Spinal cord (tissue), 10 donors: ENCODE data around the gene ST3GAL3. TPM values are rescaled to one million over a fixed set of nuclear protein-coding genes. Genes with fewer than 3 reads are reported as not detected.
A peak's percentile ranks its signal among the peaks of the same experiment; 100 is the strongest.

Source experiments
- DNase-seq, 6 donors: peaks; one replicate each; pipeline versions ENCODE4 v3.0.0 to v3.0.0-alpha.2; 2013 to 2015; ENCODE audit warnings: low spot score in 6 of 6, low read depth in 4 of 6
- H3K27ac ChIP-seq: one replicate; pipeline ENCODE4 v1.5.1; 2013; ENCODE audit warnings: low read depth, low read length, control low read depth
- H3K27me3 ChIP-seq: one replicate; pipeline ENCODE4 v1.6.1; 2013; ENCODE audit warnings: low read length; ENCODE audit not compliant: control insufficient read depth, insufficient read depth
- H3K36me3 ChIP-seq: one replicate; pipeline ENCODE4 v1.6.1; 2013; ENCODE audit warnings: low read length; ENCODE audit not compliant: control insufficient read depth, insufficient read depth
- H3K4me1 ChIP-seq: one replicate; pipeline ENCODE4 v1.6.1; 2013; ENCODE audit warnings: low read length; ENCODE audit not compliant: control insufficient read depth, insufficient read depth
- H3K4me3 ChIP-seq: one replicate; pipeline ENCODE4 v1.5.1; 2013; ENCODE audit warnings: low read depth, low read length, control low read depth
- H3K9me3 ChIP-seq: one replicate; pipeline ENCODE4 v1.6.1; 2013; ENCODE audit warnings: low read length; ENCODE audit not compliant: control insufficient read depth, insufficient read depth
- WGBS: methylation state at CpG from one replicate; pipeline ENCODE4 v1.1.5; 2013; ENCODE audit warnings: missing lambda C conversion rate; ENCODE audit not compliant: insufficient coverage; 5-methylcytosine and 5-hydroxymethylcytosine counted together
- polyA plus RNA-seq, 2 donors: library from polyadenylated mRNA; unstranded; fragments of 120-200 nt; gene quantifications; one replicate each; pipeline ENCODE4 v1.2.1, GENCODE V29; 2013; ENCODE audit not compliant: insufficient read length in 2 of 2
- total RNA-seq, 2 donors: library from RNA; depleted of rRNA in 1 of 2; stranded (reverse); fragments of 120-200 nt in 1 of 2; fragments of >200 nt in 1 of 2; gene quantifications; one replicate each; pipeline versions ENCODE4 v1.2.3 to v1.2.4, GENCODE V29; 2013 to 2014
- donor health status: healthy.

The ST3GAL3 gene
- total and polyA plus RNA-seq, 4 donors: 29.6 to 71.0 (median 52.9) TPM

DNA sequence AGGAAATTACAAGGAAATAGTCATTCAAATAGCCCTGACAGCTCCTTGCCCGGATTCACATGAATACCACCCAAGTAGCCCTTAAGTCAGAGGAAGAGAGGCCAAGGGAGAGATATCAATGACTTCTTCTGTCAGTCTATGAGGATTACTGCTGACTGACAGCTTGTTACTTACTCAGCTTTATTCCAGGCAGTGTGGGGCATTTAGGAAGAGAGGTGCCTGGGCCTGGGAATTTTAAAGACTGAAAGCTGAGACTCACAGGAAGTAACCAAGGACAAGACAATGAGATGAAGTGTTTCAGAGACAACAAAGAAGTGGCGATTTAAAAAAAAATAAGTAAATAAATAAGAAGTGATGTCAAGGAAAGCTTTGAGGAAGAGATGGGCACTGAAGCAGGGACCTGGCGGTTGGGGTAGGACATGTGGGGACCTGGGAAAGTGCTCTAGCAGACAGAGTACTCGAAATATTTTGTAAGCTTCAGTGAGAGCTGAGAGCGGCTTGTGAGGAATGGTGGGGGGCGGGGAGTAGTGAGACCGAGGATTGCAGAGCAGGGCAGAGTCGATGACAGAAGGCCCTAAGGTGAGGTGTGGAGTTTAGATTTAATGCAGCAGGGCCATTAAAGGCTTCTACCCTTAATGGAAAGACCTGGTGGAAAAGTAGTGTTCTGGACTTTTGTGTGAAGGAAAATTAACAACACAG lies 58.9 kb downstream of the ST3GAL3 start:
- Histone ChIP-seq H3K27ac (no peak overlapping the region), H3K9me3 (no peaks in the 10 kb centered on the region), H3K36me3 (no peaks in the 10 kb centered on the region), H3K27me3 (no peaks in the 10 kb centered on the region), H3K4me1 (peaks cover 3% of the 10 kb centered on the region), H3K4me3 (no peak overlapping the region)
- WGBS: 31% methylated on average over 7 of the region's 8 CpGs
- DNase-seq: peak in 2 of 6 donors; percentile 10 to 28

DNA sequence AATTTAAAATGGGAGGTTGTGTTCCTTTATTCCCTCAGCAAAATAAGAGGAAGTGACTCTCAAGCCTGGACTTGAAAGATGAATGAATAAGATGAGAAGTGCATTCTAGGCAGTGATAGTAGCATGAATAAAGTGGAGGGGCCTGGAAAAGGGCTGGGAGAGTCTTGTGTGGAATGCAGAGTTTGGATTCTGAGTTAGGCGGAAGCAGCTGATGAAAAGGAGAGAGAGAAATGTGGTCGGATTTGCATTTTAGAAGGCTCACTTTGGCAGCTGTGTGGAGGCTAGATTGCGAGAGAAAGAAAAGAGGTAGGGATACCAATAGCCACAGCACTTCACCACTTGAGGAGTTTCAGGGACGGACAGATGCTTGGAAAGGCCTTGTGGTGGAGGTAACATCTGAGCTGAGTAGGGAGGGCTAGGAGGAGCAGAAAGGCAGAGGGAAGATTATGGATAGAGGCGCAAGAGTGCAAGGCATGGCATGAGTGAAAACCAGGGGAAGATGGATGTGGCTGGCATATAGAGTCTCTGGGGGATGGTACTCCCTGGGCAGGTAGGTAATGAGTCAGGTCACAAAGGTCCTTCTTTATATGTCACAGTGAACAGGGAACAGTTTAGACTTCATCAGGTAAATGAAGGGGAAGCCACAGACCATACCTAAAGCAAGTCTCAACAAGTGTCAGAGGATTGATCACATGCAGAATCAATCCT lies 59.6 kb downstream of the ST3GAL3 start:
- WGBS: 52% methylated on average over 5 of the region's 5 CpGs
- Histone ChIP-seq H3K27ac (no peak overlapping the region), H3K9me3 (no peaks in the 10 kb centered on the region), H3K4me1 (peaks cover 3% of the 10 kb centered on the region), H3K27me3 (no peaks in the 10 kb centered on the region), H3K4me3 (no peak overlapping the region), H3K36me3 (no peaks in the 10 kb centered on the region)
- DNase-seq: peak in 2 of 6 donors; percentile 20 to 43

DNA sequence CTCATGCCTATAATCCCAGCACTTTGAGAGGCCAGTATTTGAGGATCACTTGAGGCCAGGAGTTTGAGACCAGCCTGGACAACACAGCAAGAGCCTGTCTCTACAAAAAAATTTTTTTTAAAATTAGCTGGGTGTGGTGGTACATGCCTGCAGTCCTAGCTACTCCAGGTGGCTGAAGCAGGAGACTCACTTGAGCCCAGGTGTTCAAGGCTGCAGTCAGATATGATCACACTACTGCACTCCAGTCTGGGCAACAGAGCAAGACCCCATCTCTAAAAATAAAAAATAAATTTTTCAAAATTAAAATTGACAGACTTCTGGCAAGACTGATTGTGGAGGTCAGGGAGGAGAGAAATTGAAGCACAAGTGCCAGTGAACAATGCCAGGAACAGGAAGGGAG lies 60.8 kb downstream of the ST3GAL3 start:
- H3K27me3 ChIP-seq: no peaks in the 10 kb centered on the region
- H3K36me3 ChIP-seq: no peaks in the 10 kb centered on the region
- no peak overlapping the region for H3K27ac ChIP-seq
- no peak for DNase-seq
- peaks cover 3% of the 10 kb centered on the region for H3K4me1 ChIP-seq
- H3K4me3 ChIP-seq: no peak overlapping the region
- no peaks in the 10 kb centered on the region for H3K9me3 ChIP-seq

DNA sequence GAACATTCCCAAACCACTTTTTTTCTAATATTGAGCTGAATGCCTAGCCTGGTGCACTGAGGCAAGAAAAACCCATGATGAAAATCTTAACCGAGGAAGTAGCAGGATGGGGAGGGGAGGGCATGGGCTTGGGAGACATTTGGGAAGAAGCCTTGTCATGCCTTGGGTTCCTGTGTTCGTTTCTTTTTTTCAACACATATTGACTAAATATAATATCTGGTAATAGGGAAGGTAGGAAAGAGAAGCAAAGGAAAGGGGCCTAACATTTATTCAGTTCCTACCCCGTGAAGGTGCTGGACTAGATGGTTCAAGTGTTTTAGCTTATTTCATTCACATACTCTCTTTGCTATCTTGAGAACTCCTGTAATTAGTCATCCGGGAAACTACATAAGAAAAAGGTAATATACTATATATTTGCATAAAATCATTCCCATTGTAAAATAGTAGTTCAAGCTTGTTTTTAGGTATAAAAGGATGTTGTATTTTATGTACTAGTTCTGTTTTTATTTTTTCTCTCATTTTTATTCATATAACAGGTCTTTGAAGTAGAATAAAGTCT lies 62.1 kb downstream of the ST3GAL3 start:
- no peak overlapping the region for H3K4me3 ChIP-seq
- no peaks in the 10 kb centered on the region for H3K9me3 ChIP-seq
- H3K4me1 ChIP-seq: peaks cover 3% of the 10 kb centered on the region
- no peak overlapping the region for H3K27ac ChIP-seq
- H3K27me3 ChIP-seq: no peaks in the 10 kb centered on the region
- no CpG with 5 or more reads among the region's 4 CpGs for WGBS
- no peak for DNase-seq
- H3K36me3 ChIP-seq: no peaks in the 10 kb centered on the region

DNA sequence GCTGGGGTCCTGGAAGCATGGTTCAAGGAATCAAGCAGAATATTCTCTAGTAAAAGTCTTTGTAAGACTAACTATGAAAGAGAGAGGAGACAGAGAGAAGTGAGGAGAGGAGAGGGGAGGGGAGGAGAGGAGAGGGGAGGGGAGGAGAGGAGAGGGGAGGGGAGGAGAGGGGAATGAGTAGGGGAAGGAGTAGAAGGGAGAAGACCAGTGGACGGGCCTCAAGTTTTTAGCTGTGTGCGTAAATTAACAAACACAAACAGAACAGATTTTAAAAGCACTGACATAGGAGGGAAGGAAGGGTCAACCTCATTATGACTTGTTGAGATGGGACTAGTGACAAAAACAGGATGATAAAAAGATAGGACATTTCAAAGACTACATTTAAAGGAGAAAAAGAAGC lies 62.8 kb downstream of the ST3GAL3 start:
- no peak for DNase-seq
- no peak overlapping the region for H3K27ac ChIP-seq
- H3K4me3 ChIP-seq: no peak overlapping the region
- H3K36me3 ChIP-seq: no peaks in the 10 kb centered on the region
- WGBS: no CpG with 5 or more reads among the region's 2 CpGs
- no peaks in the 10 kb centered on the region for H3K4me1 ChIP-seq
- no peaks in the 10 kb centered on the region for H3K9me3 ChIP-seq
- H3K27me3 ChIP-seq: no peaks in the 10 kb centered on the region

DNA sequence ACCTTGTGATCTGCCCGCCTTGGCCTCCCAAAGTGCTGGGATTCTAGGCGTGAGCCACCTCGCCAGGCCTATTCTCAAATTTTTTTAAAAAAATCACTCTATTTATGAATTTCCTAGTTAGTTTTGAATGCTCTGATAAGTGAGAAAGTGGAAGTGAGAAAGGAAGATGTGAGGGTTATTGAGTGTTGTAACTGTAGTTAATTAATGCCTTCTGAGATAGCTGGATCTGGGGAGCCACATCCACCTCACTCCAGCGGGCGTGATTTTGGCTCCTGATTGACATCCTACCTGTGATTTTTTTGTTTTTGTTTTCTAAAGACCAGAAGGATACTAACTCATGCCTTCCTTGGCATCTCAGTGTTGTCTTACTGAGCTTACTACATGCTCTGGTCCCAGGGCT lies 65.6 kb downstream of the ST3GAL3 start:
- no peak for DNase-seq
- H3K4me3 ChIP-seq: no peak overlapping the region
- H3K27me3 ChIP-seq: no peaks in the 10 kb centered on the region
- H3K27ac ChIP-seq: no peak overlapping the region
- H3K9me3 ChIP-seq: no peaks in the 10 kb centered on the region
- H3K4me1 ChIP-seq: no peaks in the 10 kb centered on the region
- H3K36me3 ChIP-seq: no peaks in the 10 kb centered on the region
- 100% methylated on average over 1 of the region's 5 CpGs for WGBS

DNA sequence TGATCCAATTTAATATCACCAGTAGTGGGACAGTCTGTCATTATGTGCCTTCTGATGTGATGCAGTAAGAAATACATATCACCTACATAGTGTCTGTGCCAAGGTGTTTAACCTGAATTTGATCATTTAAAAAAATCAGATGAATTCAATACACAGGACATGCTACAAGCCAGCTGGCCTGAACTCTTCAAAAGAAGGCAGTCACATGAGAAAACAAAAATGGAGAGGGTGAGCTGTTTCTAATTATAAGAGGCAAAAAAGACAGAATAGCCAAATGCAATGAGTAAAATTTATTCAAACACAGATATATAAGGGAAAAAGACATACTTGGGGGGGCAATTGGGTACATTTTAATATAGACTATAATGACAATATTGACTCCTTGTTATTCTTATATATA lies 66.5 kb downstream of the ST3GAL3 start:
- no peak overlapping the region for H3K4me3 ChIP-seq
- no peaks in the 10 kb centered on the region for H3K36me3 ChIP-seq
- no peaks in the 10 kb centered on the region for H3K4me1 ChIP-seq
- no peak for DNase-seq
- H3K9me3 ChIP-seq: no peaks in the 10 kb centered on the region
- no peak overlapping the region for H3K27ac ChIP-seq
- H3K27me3 ChIP-seq: no peaks in the 10 kb centered on the region

DNA sequence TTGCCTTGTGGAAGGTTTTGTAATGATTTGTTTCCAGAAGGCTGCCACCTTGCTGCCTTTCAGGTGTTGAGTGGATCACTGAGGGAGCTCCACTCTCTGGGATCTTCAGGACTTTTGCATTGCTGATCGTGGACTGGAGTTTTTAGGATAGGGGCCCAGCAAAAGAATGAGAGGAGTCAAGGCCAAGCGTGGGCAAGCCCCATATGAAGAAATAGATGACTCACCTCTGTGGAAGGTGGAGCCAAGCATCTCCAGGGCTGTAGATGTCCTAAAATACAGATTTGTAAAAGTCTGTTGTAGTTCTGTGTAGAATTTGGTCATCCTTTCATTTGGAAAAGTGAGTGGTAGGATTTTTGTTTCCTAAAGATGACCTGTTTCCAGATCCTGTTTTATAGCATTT lies 67.0 kb downstream of the ST3GAL3 start:
- Histone ChIP-seq H3K4me1 (no peaks in the 10 kb centered on the region), H3K27ac (no peak overlapping the region), H3K27me3 (no peaks in the 10 kb centered on the region), H3K9me3 (no peaks in the 10 kb centered on the region), H3K36me3 (no peaks in the 10 kb centered on the region), H3K4me3 (no peak overlapping the region)
- no peak for DNase-seq
- WGBS: 91% methylated on average over 2 of the region's 2 CpGs

DNA sequence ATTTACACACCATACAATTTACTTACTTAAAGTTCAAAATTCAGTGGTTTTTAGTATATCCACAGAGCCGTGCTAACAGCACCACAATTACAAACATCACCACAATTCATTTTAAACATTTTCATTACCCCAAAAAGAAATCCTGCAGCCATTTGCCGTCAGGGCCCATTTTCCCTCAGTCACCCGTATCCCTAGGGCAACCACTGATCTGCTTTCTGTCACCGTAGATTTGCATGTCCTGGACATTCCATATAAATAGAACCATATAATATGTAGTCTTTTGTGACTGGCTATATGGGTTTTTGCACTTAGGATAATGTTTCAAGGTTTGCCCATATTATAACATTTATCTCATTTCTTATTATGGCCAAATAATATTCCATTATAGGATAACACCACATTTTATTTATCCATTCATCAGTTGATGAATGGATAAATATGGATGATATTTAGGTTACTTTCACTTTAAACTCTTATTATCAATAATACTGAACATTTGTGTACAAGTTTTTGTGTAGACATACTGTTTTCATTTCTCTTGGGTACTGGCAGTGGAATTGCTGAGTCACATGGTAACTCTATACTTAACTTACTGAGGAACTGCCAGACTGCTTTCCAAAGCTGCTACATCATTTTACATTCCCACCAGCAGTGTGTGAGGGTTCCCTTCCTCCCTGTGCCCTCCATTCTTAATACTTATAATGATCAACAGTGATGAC lies 68.9 kb downstream of the ST3GAL3 start:
- no peak overlapping the region for H3K27ac ChIP-seq
- 100% methylated on average over 1 of the region's 4 CpGs for WGBS
- H3K4me3 ChIP-seq: no peak overlapping the region
- H3K27me3 ChIP-seq: no peaks in the 10 kb centered on the region
- H3K36me3 ChIP-seq: no peaks in the 10 kb centered on the region
- H3K9me3 ChIP-seq: no peaks in the 10 kb centered on the region
- no peaks in the 10 kb centered on the region for H3K4me1 ChIP-seq
- DNase-seq: no peak
